Stimulated activated CD8-positive, alpha-beta memory T cell treated with anti-CD3 and anti-CD28 coated beads, Interleukin-4, amount 100 ng/mL, for 1 hour (primary cell): ENCODE results near the gene PIF1.
"Not testable (repeated sequence)": the region's sequence is repeated elsewhere in the genome, so short reads cannot be mapped to it uniquely, and the experiment has no call there.

ENCODE experiments used
- DNase-seq, 2 donors: peaks; one replicate each; pipeline ENCODE4 v3.0.0-alpha.2; 2020; ENCODE audit warnings: low read depth in 2 of 2, low spot score in 1 of 2

The PIF1 gene

DNA sequence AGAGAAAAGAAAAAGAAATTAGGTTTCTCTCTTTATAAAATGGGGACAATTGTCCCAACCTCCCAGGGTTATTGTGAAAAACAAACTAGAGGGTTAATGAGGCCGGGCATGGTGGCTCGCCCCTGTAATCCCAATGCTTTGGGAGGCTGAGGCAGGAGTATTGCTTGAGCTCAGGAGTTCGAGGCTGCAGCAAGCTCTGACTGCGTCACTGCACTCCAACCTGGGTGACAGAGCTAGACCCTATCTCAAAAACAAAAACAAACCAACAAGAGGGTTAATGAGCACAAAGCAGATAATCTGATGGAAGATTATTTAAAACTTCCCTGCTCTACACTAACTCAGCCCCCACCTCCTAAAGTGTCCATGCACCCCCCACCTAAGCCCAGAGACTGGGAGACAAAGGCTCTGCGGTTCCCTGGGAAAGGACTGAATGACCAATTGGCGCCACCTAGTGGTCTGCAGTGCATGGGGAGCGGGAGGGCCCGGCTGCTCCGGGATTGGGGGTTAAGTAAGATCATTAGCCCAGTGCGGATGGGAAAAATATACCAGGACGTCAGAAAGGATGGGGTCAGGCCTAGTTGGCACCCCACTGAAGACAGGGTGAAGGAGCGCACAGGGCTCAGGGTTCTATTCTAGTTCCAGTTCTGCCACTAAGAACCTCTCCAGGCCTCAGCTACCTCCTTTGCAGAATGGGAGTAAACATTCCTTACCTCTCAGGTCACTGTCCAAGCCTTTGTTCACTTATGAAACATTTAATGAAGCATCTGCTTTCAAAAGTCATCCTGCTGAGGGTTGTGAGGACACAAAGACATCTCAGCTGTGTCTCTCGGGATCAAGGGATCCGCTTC is 15.6 kb downstream of the PIF1 start:
- DNase-seq = peak; percentile 32 to 48

GRCh38 chr15:64808785-64809453 is 16.5 kb downstream of the PIF1 start:
- DNase-seq = no peak

DNA sequence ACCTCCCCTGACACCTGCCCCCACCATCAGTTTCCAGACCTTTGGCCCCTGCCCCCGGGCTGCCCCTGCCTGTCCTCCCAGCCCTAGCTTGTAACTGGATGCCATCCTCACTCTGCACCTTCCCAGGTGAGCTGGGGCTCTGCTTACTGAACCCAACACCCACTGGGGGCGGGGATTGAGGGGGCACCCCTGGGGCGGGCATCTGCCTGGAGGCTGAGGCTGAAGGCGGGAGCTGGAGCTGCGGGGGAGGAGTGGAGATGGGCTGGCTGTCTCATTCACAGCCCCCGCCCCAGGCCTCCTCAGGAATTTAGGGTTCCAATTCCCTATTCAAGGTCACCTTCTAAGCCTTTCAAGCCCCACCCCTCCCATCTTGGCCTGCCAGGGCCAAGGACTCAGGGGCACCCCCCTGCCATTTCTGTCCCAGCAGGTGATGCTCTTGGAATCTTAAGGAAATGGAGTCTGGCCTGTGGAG is 17.7 kb downstream of the PIF1 start:
- DNase-seq = no peak

- DNase-seq = no peak
Observed at GRCh38 chr15:64807051-64807749, 18.2 kb downstream of the PIF1 start.

DNA sequence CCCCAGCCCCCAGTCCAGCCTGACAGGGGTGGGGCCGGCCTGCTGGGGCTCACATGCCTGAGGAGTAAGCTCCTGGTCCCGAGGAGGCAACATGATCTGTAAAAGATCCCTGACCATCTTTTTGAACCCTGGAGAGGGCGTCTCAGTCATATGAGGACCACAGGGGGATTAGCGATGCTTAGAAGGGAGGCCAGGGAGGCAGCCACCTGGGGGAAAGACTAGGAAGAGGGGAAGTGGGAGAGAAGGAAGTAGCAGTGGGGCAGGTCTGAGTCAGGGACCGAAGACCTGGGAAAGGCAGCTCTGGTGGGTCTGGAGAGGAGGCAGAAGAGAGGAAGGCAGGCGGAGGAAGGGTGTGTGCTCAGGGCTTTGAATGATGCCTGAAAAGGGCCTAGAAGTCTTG is 18.9 kb downstream of the PIF1 start:
- DNase-seq = no peak

- DNase-seq = no peak
Observed at GRCh38 chr15:64804619-64805018, 20.8 kb downstream of the PIF1 start.

DNA sequence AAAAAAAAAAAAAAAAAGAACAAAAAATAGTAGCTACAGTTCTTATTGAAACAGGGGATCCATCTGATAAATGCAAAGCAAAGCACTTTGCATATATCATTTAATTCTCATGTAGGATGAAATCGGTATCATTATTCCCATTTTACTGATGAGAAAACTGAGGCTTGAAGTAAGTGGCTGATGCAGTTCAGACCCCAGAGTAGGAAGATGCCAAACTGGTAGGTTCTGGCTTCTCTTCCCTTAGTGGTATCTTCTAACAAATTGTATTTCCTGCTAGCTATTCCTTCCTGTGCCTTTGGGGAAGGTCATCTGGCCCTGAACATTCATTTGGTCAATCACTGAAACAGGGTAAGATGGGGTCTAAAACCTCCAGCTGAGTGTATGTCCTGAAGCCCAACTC is 21.9 kb downstream of the PIF1 start:
- DNase-seq = no peak

DNA sequence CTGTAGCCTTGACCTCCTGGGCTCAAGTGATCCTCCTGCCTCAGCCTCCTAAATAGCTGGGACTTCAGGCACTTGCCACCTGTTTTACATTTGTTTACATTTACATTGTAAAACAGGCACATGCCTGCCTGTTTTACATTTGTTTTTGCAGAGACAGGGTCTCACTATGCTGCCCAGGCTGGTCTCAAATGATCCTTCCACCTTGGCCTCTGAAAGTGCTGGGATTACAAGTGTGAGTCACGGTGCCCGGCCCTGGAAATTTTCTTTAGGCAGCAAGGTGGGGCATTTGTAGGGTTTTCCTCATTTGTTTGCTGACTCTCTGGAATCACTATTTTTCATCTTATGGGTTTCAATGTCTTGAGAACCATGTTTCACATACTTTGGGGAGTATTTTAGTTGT is 25.0 kb downstream of the PIF1 start:
- DNase-seq = no peak

DNA sequence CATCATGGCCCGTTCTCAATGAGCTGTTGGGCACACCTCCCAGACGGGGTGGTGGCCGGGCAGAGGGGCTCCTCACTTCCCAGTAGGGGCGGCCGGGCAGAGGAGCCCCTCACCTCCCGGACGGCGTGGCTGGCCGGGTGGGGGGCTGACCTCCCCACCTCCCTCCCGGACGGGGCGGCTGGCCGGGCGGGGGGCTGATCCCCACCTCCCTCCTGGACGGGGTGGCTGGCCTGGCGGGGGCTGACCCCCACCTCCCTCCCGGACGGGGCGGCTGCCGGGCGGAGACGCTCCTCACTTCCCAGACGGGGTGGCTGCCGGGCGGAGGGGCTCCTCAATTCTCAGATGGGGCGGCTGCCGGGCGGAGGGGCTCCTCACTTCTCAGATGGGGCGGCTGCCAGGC is 26.5 kb downstream of the PIF1 start:
- not testable (repeated sequence) for DNase-seq

GRCh38 chr15:64795921-64796320 is 29.5 kb downstream of the PIF1 start:
- not testable (repeated sequence) for DNase-seq

GRCh38 chr15:64795299-64795698 is 30.1 kb downstream of the PIF1 start:
- not testable (repeated sequence) for DNase-seq

DNA sequence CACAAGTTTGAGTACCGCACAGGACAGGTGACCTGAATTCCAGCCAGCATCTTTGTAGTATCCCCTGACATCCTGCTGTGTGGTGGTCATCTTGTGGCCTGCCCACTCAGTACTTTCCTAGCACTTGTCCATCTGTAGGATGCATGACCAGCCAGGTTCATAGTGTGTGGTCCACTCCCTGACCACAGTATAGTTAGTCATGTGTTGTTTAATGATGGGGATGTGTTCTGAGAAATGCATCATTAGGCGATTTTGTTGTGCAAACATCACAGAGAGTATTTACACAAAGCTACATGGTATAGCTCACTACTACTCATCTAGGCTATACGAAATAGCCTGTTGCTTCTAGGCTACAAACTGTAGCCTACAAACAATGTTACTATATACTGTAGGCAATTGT is 33.2 kb downstream of the PIF1 start:
- no peak for DNase-seq

DNA sequence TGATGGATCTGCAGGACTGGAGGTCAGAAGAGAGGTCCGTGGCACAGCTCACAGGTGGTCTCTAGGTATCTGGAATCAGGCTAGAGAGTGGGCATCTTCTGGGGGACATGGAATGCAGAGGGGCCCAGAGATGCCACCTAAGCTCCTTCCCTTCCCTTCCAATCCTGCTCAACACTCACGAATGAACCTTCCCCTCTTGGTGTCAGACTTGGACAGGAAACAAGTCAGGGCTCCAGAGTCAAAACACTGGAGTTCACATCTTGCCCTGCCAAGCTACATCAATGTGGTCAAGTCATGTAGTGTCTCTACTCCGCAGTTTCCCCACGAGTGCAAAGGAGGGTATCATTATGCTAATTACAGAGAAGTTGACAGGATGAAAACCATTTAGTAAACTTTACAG is 34.0 kb downstream of the PIF1 start:
- no peak for DNase-seq

- no peak for DNase-seq
Observed at GRCh38 chr15:64783796-64784195, 41.7 kb downstream of the PIF1 start.

- no peak for DNase-seq
Observed at GRCh38 chr15:64782751-64783150, 42.7 kb downstream of the PIF1 start.

DNA sequence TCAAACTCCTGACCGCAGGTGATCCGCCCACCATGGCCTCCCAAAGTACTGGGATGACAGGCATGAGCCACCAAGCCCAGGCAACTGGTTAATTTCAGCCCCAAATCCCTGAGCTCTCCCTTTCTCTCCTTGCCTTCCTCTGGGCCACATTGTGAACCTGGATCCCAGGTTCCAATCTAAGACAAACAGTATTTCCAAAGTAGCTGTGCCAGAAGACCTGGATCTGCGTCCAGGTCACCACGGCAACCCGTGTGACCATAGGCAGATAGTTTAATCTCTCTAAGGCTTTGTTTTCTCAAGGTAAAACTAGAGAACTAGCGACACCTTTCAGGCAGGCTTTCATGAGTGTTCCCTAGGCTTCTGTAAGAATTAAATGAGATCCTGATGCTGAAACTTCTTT is 44.1 kb downstream of the PIF1 start:
- no peak for DNase-seq

DNA sequence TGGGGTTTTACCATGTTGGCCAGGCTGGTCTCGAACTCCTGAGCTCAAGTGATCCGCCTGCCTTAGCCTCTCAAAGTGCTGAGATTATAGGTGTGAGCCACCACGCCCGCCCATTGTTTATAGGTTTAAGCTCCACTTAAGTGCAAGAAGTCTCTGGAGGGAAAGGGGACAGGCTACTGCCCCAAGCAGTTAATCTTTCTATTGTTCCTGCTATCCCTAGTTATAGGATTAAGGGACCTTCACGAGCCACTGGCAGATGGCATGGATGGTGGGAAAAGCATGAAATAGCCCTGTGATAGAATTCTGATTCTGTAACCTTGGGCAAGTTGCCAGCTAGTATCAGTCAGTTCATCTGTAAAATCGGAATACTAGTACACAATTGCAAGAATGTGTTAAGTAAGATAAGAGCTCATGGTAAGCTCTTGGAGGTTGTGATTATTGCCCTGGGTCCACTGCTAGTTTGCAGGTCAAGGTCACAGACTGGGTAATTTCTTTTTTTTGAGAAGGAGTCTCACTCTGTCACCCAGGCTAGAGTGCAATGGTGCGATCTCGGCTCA is 44.8 kb downstream of the PIF1 start:
- no peak for DNase-seq

GRCh38 chr15:64779630-64780029 is 45.8 kb downstream of the PIF1 start:
- DNase-seq = no peak

DNA sequence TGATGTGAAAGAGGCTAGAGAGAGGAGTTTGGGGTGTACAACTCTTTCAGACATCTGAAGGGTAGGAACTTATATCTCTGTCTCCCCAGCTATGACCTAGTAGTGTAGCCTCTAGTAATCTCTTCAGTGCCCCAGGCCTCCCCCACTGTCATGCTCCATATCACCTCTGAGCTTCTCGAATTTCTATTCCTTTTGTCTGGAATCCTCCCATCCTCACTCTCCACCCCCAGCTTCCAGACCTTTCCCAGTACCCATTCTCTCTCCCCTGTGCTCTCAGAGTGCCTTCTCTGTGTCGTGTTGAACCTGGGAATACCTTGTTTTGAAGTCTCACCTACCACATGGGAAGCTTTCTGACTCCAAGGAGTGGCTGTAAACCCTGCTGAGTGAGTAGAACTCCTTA is 46.4 kb downstream of the PIF1 start:
- DNase-seq = no peak

- no peak for DNase-seq
Observed at GRCh38 chr15:64776402-64776786, 49.1 kb downstream of the PIF1 start.

DNA sequence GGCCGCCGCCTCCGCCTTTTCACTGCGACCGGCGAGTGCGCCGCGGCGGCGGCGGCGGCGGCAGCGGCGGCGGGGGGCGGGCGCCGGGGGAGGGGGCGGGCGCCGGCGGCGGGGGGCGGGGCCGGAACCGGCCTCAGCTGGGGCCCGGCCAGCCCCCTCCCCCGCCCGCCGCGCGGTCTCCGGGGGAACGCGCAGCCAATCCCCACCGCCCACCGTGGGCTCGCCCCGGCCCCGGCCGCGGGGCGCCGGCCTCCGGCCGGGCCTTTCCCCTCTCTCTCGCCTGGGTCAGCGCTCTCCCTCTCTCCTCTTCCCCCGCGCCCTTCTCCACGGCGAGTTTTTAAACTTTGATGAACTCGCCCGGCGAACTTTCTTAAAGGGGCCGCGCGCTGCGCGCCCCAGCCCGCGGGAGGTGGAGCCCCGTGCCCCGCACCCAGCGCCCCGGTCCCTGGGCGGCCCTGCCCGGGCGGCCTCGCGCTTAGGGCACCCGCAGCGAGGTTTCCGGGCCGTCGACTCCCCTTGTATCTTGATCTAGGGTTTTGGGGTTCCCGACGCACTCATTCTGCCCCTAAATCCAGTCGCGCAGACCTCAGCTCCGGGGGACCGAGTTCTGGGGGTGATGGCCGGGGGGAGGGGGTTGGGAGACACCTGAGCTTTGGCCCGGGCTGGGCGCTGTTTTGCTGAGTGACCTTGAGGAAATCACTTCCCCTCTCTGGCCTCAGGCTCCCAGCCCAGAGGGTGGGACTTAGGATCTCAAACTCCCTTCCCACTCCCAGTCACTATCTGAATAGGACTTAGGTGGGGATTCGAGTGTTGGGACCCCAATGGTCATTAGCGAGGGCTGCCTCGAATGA is 49.7 kb downstream of the PIF1 start, which contains the start of gene RBPMS2:
RBPMS2 (minus strand) TSS at position 39 of the 851 bp plus-strand sequence. CDS start 270 bp downstream, outside the sequence.
- no peak for DNase-seq
